Mesothelial cell of epicardium (in vitro differentiated cells): Measurements from ENCODE around the gene DGCR2. TPM values are rescaled to one million over a fixed set of nuclear protein-coding genes. Genes with fewer than 3 reads are reported as not detected.
A peak's percentile ranks its signal among the peaks of the same experiment; 100 is the strongest.

Source experiments
- DNase-seq, 2 experiments: peaks; one replicate each; pipeline ENCODE4 v3.0.0; 2021; ENCODE audit warnings: low spot score in 2 of 2; ENCODE audit not compliant: unreplicated experiment in 2 of 2
- H3K27ac Mint-ChIP-seq: 2 replicates; pipeline ENCODE4 v1.8.0; 2021; ENCODE audit warnings: mixed read lengths
- H3K27me3 Mint-ChIP-seq: 2 replicates; pipeline ENCODE4 v1.8.0; 2021; ENCODE audit warnings: low read depth, mixed read lengths
- H3K36me3 Mint-ChIP-seq: 2 replicates; pipeline ENCODE4 v1.8.0; 2021; ENCODE audit warnings: mixed read lengths
- H3K4me1 Mint-ChIP-seq: 2 replicates; pipeline ENCODE4 v1.8.0; 2021; ENCODE audit warnings: mixed read lengths
- H3K4me3 Mint-ChIP-seq: 2 replicates; pipeline ENCODE4 v1.8.0; 2021; ENCODE audit warnings: mild to moderate bottlenecking, moderate library complexity, mixed read lengths
- H3K9me3 Mint-ChIP-seq: 2 replicates; pipeline ENCODE4 v1.8.0; 2021; ENCODE audit warnings: mixed read lengths
- CTCF ChIP-seq: fragments of 200-600 bp; sonication (generic); IDR thresholded peaks from one replicate; pipeline ENCODE4 v1.5.0; 2021; ENCODE audit warnings: antibody characterized with exemption; ENCODE audit not compliant: unreplicated experiment
- total RNA-seq: library from RNA; stranded (reverse); gene quantifications from 3 replicates; pipeline ENCODE4 v1.2.1, GENCODE V29; 2021

The DGCR2 gene
- total RNA-seq, 1 donor from 2014 or later, result 78.3 TPM

- Mint-ChIP-seq H3K27ac (no peak overlapping the region), H3K27me3 (no peaks in the 10 kb centered on the region)
Measured at GRCh38 chr22:19123936-19124335, 1.7 kb upstream of the DGCR2 start.

GRCh38 chr22:19122752-19123492, 710 bp upstream of the DGCR2 start:
- H3K9me3 Mint-ChIP-seq, result no peaks in the 10 kb centered on the region
- H3K27me3 Mint-ChIP-seq, result no peaks in the 10 kb centered on the region
- peak overlapping the region; percentile 71 for H3K27ac Mint-ChIP-seq
- peaks cover 24% of the 10 kb centered on the region for H3K4me1 Mint-ChIP-seq
- TF ChIP-seq CTCF, result no peak
- DNase-seq, result no peak
- H3K4me3 Mint-ChIP-seq, result peak overlapping the region; percentile 79
- no peaks in the 10 kb centered on the region for H3K36me3 Mint-ChIP-seq

More at GRCh38 chr22:19123936-19124335, 1.7 kb upstream of the DGCR2 start:
- no peak for TF ChIP-seq CTCF
- H3K9me3 Mint-ChIP-seq, result no peaks in the 10 kb centered on the region
- no peak for DNase-seq
- no peaks in the 10 kb centered on the region for H3K36me3 Mint-ChIP-seq
- H3K4me3 Mint-ChIP-seq, result no peak overlapping the region
- peaks cover 24% of the 10 kb centered on the region for H3K4me1 Mint-ChIP-seq

- H3K36me3 Mint-ChIP-seq, result no peaks in the 10 kb centered on the region
- peak overlapping the region; percentile 85 for H3K4me3 Mint-ChIP-seq
- no peaks in the 10 kb centered on the region for H3K9me3 Mint-ChIP-seq
- peak; percentile 39 to 61 for DNase-seq
- peaks cover 24% of the 10 kb centered on the region for H3K4me1 Mint-ChIP-seq
- H3K27me3 Mint-ChIP-seq, result no peaks in the 10 kb centered on the region
- H3K27ac Mint-ChIP-seq, result peak overlapping the region; percentile 97
- no peak for TF ChIP-seq CTCF
Measured at GRCh38 chr22:19121631-19122142, 525 bp downstream of the DGCR2 start.

GRCh38 chr22:19120829-19121630, 1.2 kb downstream of the DGCR2 start:
- DNase-seq, result no peak
- H3K27me3 Mint-ChIP-seq, result no peaks in the 10 kb centered on the region
- no peak for TF ChIP-seq CTCF
- peaks cover 24% of the 10 kb centered on the region for H3K4me1 Mint-ChIP-seq
- H3K27ac Mint-ChIP-seq, result peak overlapping the region; percentile 97
- peak overlapping the region; percentile 85 for H3K4me3 Mint-ChIP-seq
- no peaks in the 10 kb centered on the region for H3K9me3 Mint-ChIP-seq
- no peaks in the 10 kb centered on the region for H3K36me3 Mint-ChIP-seq

- peak overlapping the region; percentile 59 for H3K27ac Mint-ChIP-seq
- no peaks in the 10 kb centered on the region for H3K27me3 Mint-ChIP-seq
- H3K9me3 Mint-ChIP-seq, result no peaks in the 10 kb centered on the region
- peaks cover 24% of the 10 kb centered on the region for H3K4me1 Mint-ChIP-seq
- H3K4me3 Mint-ChIP-seq, result peak overlapping the region; percentile 85
- no peak for DNase-seq
- no peak for TF ChIP-seq CTCF
- H3K36me3 Mint-ChIP-seq, result peaks cover 3% of the 10 kb centered on the region
Measured at GRCh38 chr22:19119949-19120348, 2.3 kb downstream of the DGCR2 start.
